Fibroblast of mammary gland (primary cell): ENCODE results near the gene PFKP.

Experiments used
- DNase-seq: peaks from one replicate; pipeline ENCODE4 v3.0.0-alpha.2; 2010; ENCODE audit warnings: low read depth
- H3K4me3 ChIP-seq: 2 replicates; pipeline ENCODE4 v1.5.1; 2011; ENCODE audit warnings: low read depth, mild to moderate bottlenecking, low read length, moderate library complexity; ENCODE audit not compliant: control insufficient read depth
- CTCF ChIP-seq: conservative IDR thresholded peaks from 2 replicates; pipeline ENCODE4 v1.5.1; 2011; ENCODE audit warnings: low read depth, low read length, inconsistent platforms; ENCODE audit not compliant: control insufficient read depth, insufficient read depth

The PFKP gene

GRCh38 chr10:3107426-3107961, 40.1 kb downstream of the PFKP start:
- peak; percentile 97 for DNase-seq
- no peak overlapping the region for H3K4me3 ChIP-seq
- no peak for TF ChIP-seq CTCF

- no peak overlapping the region for H3K4me3 ChIP-seq
- no peak for DNase-seq
- TF ChIP-seq CTCF = no peak
Observed at GRCh38 chr10:3108033-3108432, 40.7 kb downstream of the PFKP start.

GRCh38 chr10:3108575-3109105, 41.3 kb downstream of the PFKP start:
- no peak for DNase-seq
- TF ChIP-seq CTCF = no peak
- H3K4me3 ChIP-seq = no peak overlapping the region

- TF ChIP-seq CTCF = no peak
- DNase-seq = no peak
Observed at GRCh38 chr10:3109196-3109595, 41.8 kb downstream of the PFKP start.

GRCh38 chr10:3109633-3110032, 42.3 kb downstream of the PFKP start:
- no peak overlapping the region for H3K4me3 ChIP-seq
- no peak for DNase-seq
- TF ChIP-seq CTCF = no peak

More at GRCh38 chr10:3109196-3109595, 41.8 kb downstream of the PFKP start:
- no peak overlapping the region for H3K4me3 ChIP-seq

GRCh38 chr10:3110782-3111620, 43.7 kb downstream of the PFKP start:
- no peak overlapping the region for H3K4me3 ChIP-seq
- TF ChIP-seq CTCF = no peak
- DNase-seq = no peak
